GM18507 (cell line): Measurements from ENCODE around the gene NPHP4.
"Not testable (repeated sequence)": the region's sequence is repeated elsewhere in the genome, so short reads cannot be mapped to it uniquely, and the experiment has no call there.

ENCODE experiments used
- DNase-seq: peaks from one replicate; pipeline ENCODE4 v3.0.0; 2011; ENCODE audit warnings: low read depth; ENCODE audit not compliant: insufficient read length; ENCODE audit errors: extremely low spot score
- FAIRE-seq: peaks from 2 replicates; lab custom pipeline; 2011; peaks lifted over from hg19 to GRCh38; lab: Jason Lieb, UNC

NPHP4 gene

GRCh38 chr1:6025269-6026094 is 33.3 kb upstream of the NPHP4 start:
- no peak for FAIRE-seq
- DNase-seq, result no peak

GRCh38 chr1:6024376-6024775 is 32.2 kb upstream of the NPHP4 start:
- DNase-seq (no peak), FAIRE-seq (peak; percentile 36)

- FAIRE-seq (no peak), DNase-seq (no peak)
These were observed 31.1 kb upstream of the NPHP4 start for GRCh38 chr1:6023346-6023745.

- FAIRE-seq, result no peak
- DNase-seq, result no peak
These were observed 30.0 kb upstream of the NPHP4 start for GRCh38 chr1:6022193-6022592.

GRCh38 chr1:6019166-6019845 is 27.1 kb upstream of the NPHP4 start:
- DNase-seq (no peak), FAIRE-seq (no peak)

- FAIRE-seq, DNase-seq: not testable (repeated sequence)
These were observed 25.4 kb upstream of the NPHP4 start for GRCh38 chr1:6017654-6018053.

GRCh38 chr1:6016191-6016865 is 24.1 kb upstream of the NPHP4 start:
- no peak for DNase-seq

GRCh38 chr1:6014130-6014999 is 22.1 kb upstream of the NPHP4 start:
- no peak for DNase-seq

More at GRCh38 chr1:6016191-6016865, 24.1 kb upstream of the NPHP4 start:
- FAIRE-seq, result no peak

GRCh38 chr1:6013491-6013890 is 21.3 kb upstream of the NPHP4 start:
- FAIRE-seq (no peak), DNase-seq (no peak)

More at GRCh38 chr1:6014130-6014999, 22.1 kb upstream of the NPHP4 start:
- no peak for FAIRE-seq

GRCh38 chr1:6012529-6013318 is 20.5 kb upstream of the NPHP4 start:
- FAIRE-seq, result peak; percentile 26

GRCh38 chr1:6011946-6012258 is 19.7 kb upstream of the NPHP4 start:
- FAIRE-seq (no peak), DNase-seq (no peak)

More at GRCh38 chr1:6012529-6013318, 20.5 kb upstream of the NPHP4 start:
- no peak for DNase-seq

GRCh38 chr1:6011161-6011945 is 19.1 kb upstream of the NPHP4 start:
- DNase-seq (no peak), FAIRE-seq (no peak)

GRCh38 chr1:6010554-6010953 is 18.3 kb upstream of the NPHP4 start:
- DNase-seq, result no peak
- FAIRE-seq, result no peak

- FAIRE-seq (no peak), DNase-seq (no peak)
These were observed 17.2 kb upstream of the NPHP4 start for GRCh38 chr1:6009120-6010040.

- DNase-seq (no peak), FAIRE-seq (no peak)
These were observed 16.5 kb upstream of the NPHP4 start for GRCh38 chr1:6008696-6009095.

- DNase-seq, result no peak
- no peak for FAIRE-seq
These were observed 15.8 kb upstream of the NPHP4 start for GRCh38 chr1:6008084-6008415.
